DOHH2 (cell line): ENCODE results near the gene EFNA5.

Experiments
- EZH2phosphoT487 ChIP-seq: fragments of 200-600 bp; sonication (generic); IDR thresholded peaks from 2 replicates; pipeline ENCODE4 v1.6.1; 2017; ENCODE audit warnings: borderline replicate concordance, mild to moderate bottlenecking, antibody characterized with exemption, low read length, moderate library complexity, mixed read lengths
- TF ChIP-seq, protein P1 (sequence below): fragments of 200-600 bp; sonication (generic); IDR thresholded peaks from one replicate; pipeline ENCODE4 v1.5.1; 2014; ENCODE audit warnings: antibody characterized with exemption, mild to moderate bottlenecking, low read depth, low read length; ENCODE audit not compliant: poor library complexity, severe bottlenecking

DNA sequence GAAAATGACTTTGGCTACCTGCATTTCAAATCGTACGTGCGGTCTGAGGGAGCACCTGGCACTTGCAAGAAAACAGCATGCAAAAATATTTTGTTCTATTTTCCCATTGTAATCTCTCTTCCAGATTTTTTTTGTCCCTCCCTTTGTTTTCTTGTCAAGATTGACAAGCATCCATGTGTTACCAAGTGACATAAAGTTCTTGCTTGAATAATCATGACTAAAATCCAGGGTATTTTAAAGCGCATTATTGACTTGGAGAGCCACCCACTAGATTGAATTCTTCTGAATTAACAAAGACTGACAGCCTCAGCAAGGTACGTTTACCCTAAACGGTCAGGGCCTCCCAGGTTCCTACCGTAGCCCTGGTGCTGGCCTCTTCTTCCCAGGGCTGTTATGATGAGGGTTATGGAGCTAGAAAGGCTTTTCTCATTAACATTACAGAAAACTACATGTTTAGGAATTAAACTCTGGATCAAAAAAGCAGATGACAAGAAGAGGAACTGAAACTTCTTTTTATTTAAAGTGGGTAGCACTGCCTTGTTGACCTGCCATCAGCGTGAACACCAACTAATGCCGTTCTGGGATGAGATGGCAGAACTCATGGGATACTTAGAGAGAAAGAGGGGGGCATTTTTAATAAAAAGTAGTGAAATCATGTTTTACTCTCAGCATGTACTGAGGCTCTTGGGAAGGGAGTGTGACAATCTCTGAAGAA lies 297.0 kb downstream of the EFNA5 start:
- TF ChIP-seq, protein P1, sequence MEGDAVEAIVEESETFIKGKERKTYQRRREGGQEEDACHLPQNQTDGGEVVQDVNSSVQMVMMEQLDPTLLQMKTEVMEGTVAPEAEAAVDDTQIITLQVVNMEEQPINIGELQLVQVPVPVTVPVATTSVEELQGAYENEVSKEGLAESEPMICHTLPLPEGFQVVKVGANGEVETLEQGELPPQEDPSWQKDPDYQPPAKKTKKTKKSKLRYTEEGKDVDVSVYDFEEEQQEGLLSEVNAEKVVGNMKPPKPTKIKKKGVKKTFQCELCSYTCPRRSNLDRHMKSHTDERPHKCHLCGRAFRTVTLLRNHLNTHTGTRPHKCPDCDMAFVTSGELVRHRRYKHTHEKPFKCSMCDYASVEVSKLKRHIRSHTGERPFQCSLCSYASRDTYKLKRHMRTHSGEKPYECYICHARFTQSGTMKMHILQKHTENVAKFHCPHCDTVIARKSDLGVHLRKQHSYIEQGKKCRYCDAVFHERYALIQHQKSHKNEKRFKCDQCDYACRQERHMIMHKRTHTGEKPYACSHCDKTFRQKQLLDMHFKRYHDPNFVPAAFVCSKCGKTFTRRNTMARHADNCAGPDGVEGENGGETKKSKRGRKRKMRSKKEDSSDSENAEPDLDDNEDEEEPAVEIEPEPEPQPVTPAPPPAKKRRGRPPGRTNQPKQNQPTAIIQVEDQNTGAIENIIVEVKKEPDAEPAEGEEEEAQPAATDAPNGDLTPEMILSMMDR = no peak
- TF ChIP-seq EZH2phosphoT487 = no peak
